Activated CD4-positive, alpha-beta memory T cell treated with anti-CD3 and anti-CD28 coated beads for 36 hours (primary cell): ENCODE results near the gene NME4. TPM values are rescaled to one million over a fixed set of nuclear protein-coding genes. Genes with fewer than 3 reads are reported as not detected.

Experiments
- CTCF ChIA-PET: fragments of 350-600 bp; sonication (Branson Sonifier 250); formaldehyde crosslinking; loops from one replicate; lab custom pipeline; 2021; ENCODE audit warnings: antibody characterized with exemption, inconsistent platforms; lab: Charles Lee
- POLR2A ChIA-PET: fragments of 350-600 bp; sonication (Branson Sonifier 250); formaldehyde crosslinking; loops from one replicate; lab custom pipeline; 2021; ENCODE audit warnings: antibody characterized with exemption; lab: Charles Lee
- DNase-seq: peaks from one replicate; pipeline ENCODE4 v3.0.0-alpha.2; 2020
- H3K27ac Mint-ChIP-seq: one replicate; pipeline ENCODE4 v1.8.0; 2021; ENCODE audit warnings: mixed read lengths
- H3K27me3 Mint-ChIP-seq: one replicate; pipeline ENCODE4 v1.8.0; 2021; ENCODE audit warnings: mixed read lengths
- H3K36me3 Mint-ChIP-seq: one replicate; pipeline ENCODE4 v1.8.0; 2021; ENCODE audit warnings: mixed read lengths
- H3K4me1 Mint-ChIP-seq: one replicate; pipeline ENCODE4 v1.8.0; 2021; ENCODE audit warnings: low read depth, mixed read lengths
- H3K4me3 Mint-ChIP-seq: one replicate; pipeline ENCODE4 v1.8.0; 2021; ENCODE audit warnings: mild to moderate bottlenecking, mixed read lengths
- H3K9me3 Mint-ChIP-seq: one replicate; pipeline ENCODE4 v1.8.0; 2021; ENCODE audit warnings: mixed read lengths
- intact Hi-C: fragments of 100-400 bp; cut with micrococcal nuclease; formaldehyde crosslinking; loops from one replicate; pipeline ENCODE4 v1.15.1; 2023
- total RNA-seq, 2 experiments: library from RNA; stranded (reverse); gene quantifications; one replicate each; pipeline ENCODE4 v1.2.3, GENCODE V29; 2021

NME4 gene
- total RNA-seq, 2 experiments from 2014 or later, result 62.1 to 62.5 TPM

- Mint-ChIP-seq H3K9me3 (no peaks in the 10 kb centered on the region), H3K27ac (no peak overlapping the region), H3K27me3 (no peaks in the 10 kb centered on the region), H3K36me3 (peaks cover 2% of the 10 kb centered on the region), H3K4me3 (peak overlapping the region; percentile 82), H3K4me1 (peaks cover 31% of the 10 kb centered on the region)
- POLR2A ChIA-PET, result interaction anchor here (1.3 kb wide), 1 partner anchor 24 kb away, joined by 6 read pairs; the partner anchor contains the start of gene DECR2
- DNase-seq, result no peak
- CTCF ChIA-PET, result interaction anchor here (1.2 to 1.8 kb wide), 4 partner anchors 24 to 211 kb away, joined by 3 to 7 read pairs (median 4); partner anchors contain the start of genes DECR2 and METTL26
- intact Hi-C loops, result loop anchor here (1.0 kb wide), 1 partner anchor 25 kb away; no protein-coding TSS in a partner anchor
These were observed 28.7 kb downstream of the NME4 start for GRCh38 chr16:425740-426114.

GRCh38 chr16:426115-426905, 29.3 kb downstream of the NME4 start:
- ChIA-PET CTCF (interaction anchor here (1.2 to 1.8 kb wide), 4 partner anchors 25 to 210 kb away, joined by 3 to 7 read pairs (median 4); partner anchors contain the start of genes DECR2 and METTL26), POLR2A (interaction anchor here (1.3 kb wide), 1 partner anchor 24 kb away, joined by 6 read pairs; the partner anchor contains the start of gene DECR2)
- Mint-ChIP-seq H3K36me3 (peaks cover 4% of the 10 kb centered on the region), H3K27me3 (no peaks in the 10 kb centered on the region), H3K9me3 (no peaks in the 10 kb centered on the region), H3K4me1 (peaks cover 34% of the 10 kb centered on the region), H3K27ac (no peak overlapping the region), H3K4me3 (peak overlapping the region; percentile 73)
- peak; percentile 22 for DNase-seq
- intact Hi-C loops, result no loop called here

- Mint-ChIP-seq H3K4me1 (peaks cover 34% of the 10 kb centered on the region), H3K4me3 (peak overlapping the region; percentile 73), H3K27me3 (no peaks in the 10 kb centered on the region), H3K36me3 (peaks cover 4% of the 10 kb centered on the region), H3K27ac (no peak overlapping the region), H3K9me3 (no peaks in the 10 kb centered on the region)
- POLR2A ChIA-PET, result no interaction called here
- intact Hi-C loops, result no loop called here
- CTCF ChIA-PET, result no interaction called here
- DNase-seq, result peak; percentile 15
These were observed 29.9 kb downstream of the NME4 start for GRCh38 chr16:426906-427249.

GRCh38 chr16:427250-427649, 30.3 kb downstream of the NME4 start:
- no peaks in the 10 kb centered on the region for H3K9me3 Mint-ChIP-seq
- H3K4me3 Mint-ChIP-seq, result peak overlapping the region; percentile 73
- no peak overlapping the region for H3K27ac Mint-ChIP-seq
- ChIA-PET POLR2A (no interaction called here), CTCF (interaction anchor here (0.9 kb wide), 1 partner anchor 166 kb away, joined by 4 read pairs; no protein-coding TSS in a partner anchor)
- peaks cover 34% of the 10 kb centered on the region for H3K4me1 Mint-ChIP-seq
- intact Hi-C loops, result no loop called here
- H3K36me3 Mint-ChIP-seq, result peaks cover 4% of the 10 kb centered on the region
- no peaks in the 10 kb centered on the region for H3K27me3 Mint-ChIP-seq
- no peak for DNase-seq

GRCh38 chr16:430904-431303, 33.9 kb downstream of the NME4 start:
- H3K4me3 Mint-ChIP-seq, result no peak overlapping the region
- no peak for DNase-seq
- peaks cover 4% of the 10 kb centered on the region for H3K36me3 Mint-ChIP-seq
- peaks cover 25% of the 10 kb centered on the region for H3K4me1 Mint-ChIP-seq
- ChIA-PET CTCF (no interaction called here), POLR2A (no interaction called here)
- no peaks in the 10 kb centered on the region for H3K9me3 Mint-ChIP-seq
- H3K27ac Mint-ChIP-seq, result no peak overlapping the region
- H3K27me3 Mint-ChIP-seq, result no peaks in the 10 kb centered on the region
- intact Hi-C loops, result no loop called here

GRCh38 chr16:440627-441026, 43.6 kb downstream of the NME4 start:
- Mint-ChIP-seq H3K36me3 (peaks cover 2% of the 10 kb centered on the region), H3K27me3 (no peaks in the 10 kb centered on the region), H3K27ac (no peak overlapping the region), H3K9me3 (no peaks in the 10 kb centered on the region), H3K4me1 (peaks cover 2% of the 10 kb centered on the region), H3K4me3 (no peak overlapping the region)
- DNase-seq, result no peak
- CTCF ChIA-PET, result no interaction called here
- POLR2A ChIA-PET, result no interaction called here
- intact Hi-C loops, result no loop called here

- H3K27me3 Mint-ChIP-seq, result no peaks in the 10 kb centered on the region
- H3K36me3 Mint-ChIP-seq, result peaks cover 2% of the 10 kb centered on the region
- DNase-seq, result no peak
- intact Hi-C loops, result no loop called here
- no peak overlapping the region for H3K4me3 Mint-ChIP-seq
- H3K4me1 Mint-ChIP-seq, result peaks cover 2% of the 10 kb centered on the region
- no peak overlapping the region for H3K27ac Mint-ChIP-seq
- no peaks in the 10 kb centered on the region for H3K9me3 Mint-ChIP-seq
- POLR2A ChIA-PET, result no interaction called here
- CTCF ChIA-PET, result no interaction called here
These were observed 44.4 kb downstream of the NME4 start for GRCh38 chr16:441447-441846.

- Mint-ChIP-seq H3K27me3 (no peaks in the 10 kb centered on the region), H3K36me3 (peaks cover 2% of the 10 kb centered on the region), H3K4me1 (peaks cover 2% of the 10 kb centered on the region), H3K9me3 (no peaks in the 10 kb centered on the region), H3K27ac (no peak overlapping the region), H3K4me3 (no peak overlapping the region)
- CTCF ChIA-PET, result no interaction called here
- POLR2A ChIA-PET, result no interaction called here
- no peak for DNase-seq
- intact Hi-C loops, result no loop called here
These were observed 46.0 kb downstream of the NME4 start for GRCh38 chr16:442976-443375.

- ChIA-PET POLR2A (no interaction called here), CTCF (no interaction called here)
- H3K27ac Mint-ChIP-seq, result no peak overlapping the region
- no peak for DNase-seq
- intact Hi-C loops, result no loop called here
- H3K36me3 Mint-ChIP-seq, result peaks cover 2% of the 10 kb centered on the region
- no peaks in the 10 kb centered on the region for H3K27me3 Mint-ChIP-seq
- H3K9me3 Mint-ChIP-seq, result no peaks in the 10 kb centered on the region
- H3K4me3 Mint-ChIP-seq, result no peak overlapping the region
- peaks cover 2% of the 10 kb centered on the region for H3K4me1 Mint-ChIP-seq
These were observed 47.0 kb downstream of the NME4 start for GRCh38 chr16:444027-444426.

- POLR2A ChIA-PET, result no interaction called here
- Mint-ChIP-seq H3K9me3 (no peaks in the 10 kb centered on the region), H3K27ac (no peak overlapping the region), H3K4me3 (no peak overlapping the region), H3K27me3 (no peaks in the 10 kb centered on the region), H3K4me1 (no peaks in the 10 kb centered on the region), H3K36me3 (peaks cover 2% of the 10 kb centered on the region)
- intact Hi-C loops, result no loop called here
- CTCF ChIA-PET, result no interaction called here
- DNase-seq, result no peak
These were observed 48.6 kb downstream of the NME4 start for GRCh38 chr16:445566-445965.
